ENCODE results near the gene MEG3.

DNA sequence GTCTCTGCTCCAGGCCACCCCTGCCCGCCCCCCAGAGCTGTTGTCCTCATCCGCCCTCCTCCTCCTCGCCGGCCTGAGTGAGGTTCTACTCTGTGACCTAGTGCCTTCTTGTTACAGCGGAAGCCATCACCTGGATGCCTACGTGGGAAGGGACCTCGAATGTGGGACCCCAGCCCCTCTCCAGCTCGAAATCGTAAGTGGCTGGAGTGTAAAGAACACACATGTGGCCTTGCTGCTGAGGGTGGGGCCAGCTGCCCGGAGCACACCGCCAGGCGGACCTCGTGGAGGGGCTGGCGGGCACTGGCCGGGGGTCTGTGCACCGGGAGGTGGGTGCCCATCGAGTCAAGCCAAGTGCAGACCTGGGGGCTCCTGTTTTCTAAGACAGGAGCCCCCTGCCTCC, 19.4 kb downstream of the MEG3 start:
- TF ChIP-seq TBP (IDR thresholded peaks at IDR 0.05; ENCODE audit: low read depth, low read length): no peak
- no peak for TF ChIP-seq CTCF (IDR thresholded peaks at IDR 0.05; ENCODE audit: control extremely low read depth in 1 of 3, insufficient read depth in 1 of 3, low read depth in 1 of 3, low read length in 3 of 3)
- no peak for TF ChIP-seq TAF1 (IDR thresholded peaks at IDR 0.05; ENCODE audit: low read depth, low read length)
- no peak for TF ChIP-seq EZH2 (IDR thresholded peaks at IDR 0.05; ENCODE audit: low read depth, low read length, severe bottlenecking)
- TF ChIP-seq SP1 (IDR thresholded peaks at IDR 0.05; ENCODE audit: low read depth, low read length): no peak
- no peak for TF ChIP-seq EGR1 (IDR thresholded peaks at IDR 0.05; ENCODE audit: borderline replicate concordance, low read depth, low read length)
- TF ChIP-seq, protein P1, sequence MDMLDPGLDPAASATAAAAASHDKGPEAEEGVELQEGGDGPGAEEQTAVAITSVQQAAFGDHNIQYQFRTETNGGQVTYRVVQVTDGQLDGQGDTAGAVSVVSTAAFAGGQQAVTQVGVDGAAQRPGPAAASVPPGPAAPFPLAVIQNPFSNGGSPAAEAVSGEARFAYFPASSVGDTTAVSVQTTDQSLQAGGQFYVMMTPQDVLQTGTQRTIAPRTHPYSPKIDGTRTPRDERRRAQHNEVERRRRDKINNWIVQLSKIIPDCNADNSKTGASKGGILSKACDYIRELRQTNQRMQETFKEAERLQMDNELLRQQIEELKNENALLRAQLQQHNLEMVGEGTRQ (IDR thresholded peaks at IDR 0.05; ENCODE audit: low read length): no peak
- no peak for TF ChIP-seq POLR2AphosphoS5 (IDR thresholded peaks at IDR 0.05; ENCODE audit: low read depth, low read length)
- no peak for TF ChIP-seq TEAD4 (IDR thresholded peaks at IDR 0.05; ENCODE audit: low read depth, low read length)
- no peak for TF ChIP-seq NRF1 (IDR thresholded peaks at IDR 0.05; ENCODE audit: low read depth, low read length)
- no peak for TF ChIP-seq SIN3A (conservative IDR thresholded peaks at IDR 0.05 in 1 of 2, IDR thresholded peaks at IDR 0.05 in 1 of 2; ENCODE audit: low read depth in 1 of 2, low read length in 2 of 2)
- TF ChIP-seq CHD2 (IDR thresholded peaks at IDR 0.05; ENCODE audit: low read length): no peak
- no peak for TF ChIP-seq TCF12 (IDR thresholded peaks at IDR 0.05; ENCODE audit: low read depth, low read length)

Data from H1 (cell line).